ENCODE data around the gene ZNF593.

DNA sequence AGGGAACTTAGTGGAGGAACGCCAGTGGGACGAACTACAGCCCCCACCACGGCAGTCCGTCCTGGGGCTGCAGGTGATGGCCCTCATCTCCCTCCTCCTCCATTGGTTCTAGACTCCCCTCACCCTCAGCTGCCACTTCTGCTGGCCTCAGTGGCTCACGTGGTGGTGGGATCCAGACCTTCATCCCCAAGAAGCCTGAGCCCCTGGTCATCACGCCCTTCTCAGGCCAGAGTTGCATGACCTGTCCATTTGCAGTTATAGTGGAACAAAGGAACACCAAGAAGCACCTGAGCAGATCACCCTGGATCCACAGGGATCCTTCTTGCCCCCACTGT lies 23.8 kb upstream of the ZNF593 start:
- TF ChIP-seq GATA2 (IDR thresholded peaks at IDR 0.05; ENCODE audit: low read depth, low read length): no peak
- no peak for TF ChIP-seq GATA3 (IDR thresholded peaks at IDR 0.05; ENCODE audit: low read depth, low read length)
